GM23338 (cell line): ENCODE measurements around the gene ZNF580. TPM values are rescaled to one million over a fixed set of nuclear protein-coding genes. Genes with fewer than 3 reads are reported as not detected.

Source experiments
- ATAC-seq: fragments of 200-7000 bp; cut with Tn5 transposase; 3 replicates; pipeline ENCODE4 v1.9.1; 2020
- DNase-seq: peaks from one replicate; pipeline ENCODE4 v3.0.0-alpha.2; 2015; ENCODE audit warnings: low spot score
- H2AFZ ChIP-seq: fragments of 200-600 bp; sonication (generic); 2 replicates; pipeline ENCODE4 v1.8.0; 2016; ENCODE audit warnings: antibody characterized with exemption, mild to moderate bottlenecking, moderate library complexity
- H3F3A ChIP-seq: fragments of 200-600 bp; sonication (generic); replicated peaks from 2 replicates; pipeline ENCODE4 v1.8.0; 2017; ENCODE audit warnings: antibody characterized with exemption, mixed run types, low read depth
- H3K27ac ChIP-seq: fragments of 200-600 bp; sonication (generic); 2 replicates; pipeline ENCODE4 v1.6.1; 2016; ENCODE audit warnings: low read depth
- H3K27me3 ChIP-seq: fragments of 200-600 bp; sonication (generic); 2 replicates; pipeline ENCODE4 v1.8.0; 2016; ENCODE audit warnings: mild to moderate bottlenecking, mixed run types, moderate library complexity; ENCODE audit not compliant: insufficient read depth
- H3K36me3 ChIP-seq: fragments of 200-600 bp; sonication (generic); 2 replicates; pipeline ENCODE4 v1.8.0; 2016; ENCODE audit warnings: mild to moderate bottlenecking; ENCODE audit not compliant: insufficient read depth
- H3K4me1 ChIP-seq: fragments of 200-600 bp; sonication (generic); 2 replicates; pipeline ENCODE4 v1.8.0; 2016; ENCODE audit warnings: mild to moderate bottlenecking, moderate library complexity; ENCODE audit not compliant: insufficient read depth
- H3K4me2 ChIP-seq: fragments of 200-600 bp; sonication (generic); 2 replicates; pipeline ENCODE4 v1.7.1; 2017; ENCODE audit warnings: mixed run types
- H3K4me3 ChIP-seq: fragments of 200-600 bp; sonication (generic); 2 replicates; pipeline ENCODE4 v1.6.1; 2016; ENCODE audit warnings: mixed run types
- H3K79me2 ChIP-seq: fragments of 200-600 bp; sonication (generic); replicated peaks from 2 replicates; pipeline ENCODE4 v1.8.0; 2017; ENCODE audit warnings: mild to moderate bottlenecking; ENCODE audit not compliant: insufficient read depth
- H3K9me2 ChIP-seq: fragments of 200-600 bp; sonication (generic); 2 replicates; pipeline ENCODE4 v1.8.0; 2017; ENCODE audit not compliant: insufficient read depth
- H4K20me1 ChIP-seq: fragments of 200-600 bp; sonication (generic); replicated peaks from 2 replicates; pipeline ENCODE4 v1.8.0; 2017; ENCODE audit warnings: mild to moderate bottlenecking; ENCODE audit not compliant: insufficient read depth
- H3K27ac Mint-ChIP-seq: 2 replicates; pipeline ENCODE4 v1.8.0; 2020; ENCODE audit warnings: inconsistent platforms, mild to moderate bottlenecking, moderate library complexity, mixed read lengths
- H3K27me3 Mint-ChIP-seq: 3 replicates; pipeline ENCODE4 v1.8.0; 2022; ENCODE audit warnings: low read depth, mild to moderate bottlenecking, moderate library complexity, mixed read lengths, inconsistent platforms; ENCODE audit not compliant: insufficient read depth, poor library complexity
- H3K36me3 Mint-ChIP-seq: 3 replicates; pipeline ENCODE4 v1.8.0; 2021; ENCODE audit warnings: low read depth, mild to moderate bottlenecking, inconsistent platforms, moderate library complexity, mixed read lengths
- H3K4me1 Mint-ChIP-seq: 3 replicates; pipeline ENCODE4 v1.8.0; 2020; ENCODE audit warnings: mild to moderate bottlenecking, inconsistent platforms, mixed read lengths
- H3K4me3 Mint-ChIP-seq: 3 replicates; pipeline ENCODE4 v1.8.0; 2021; ENCODE audit warnings: moderate library complexity, mild to moderate bottlenecking, inconsistent platforms, mixed read lengths
- H3K9me3 Mint-ChIP-seq: 3 replicates; pipeline ENCODE4 v1.8.0; 2020; ENCODE audit warnings: moderate library complexity, mild to moderate bottlenecking, inconsistent platforms, mixed read lengths
- CREB1 ChIP-seq: fragments of 250-450 bp; sonication (Bioruptor Pico); IDR thresholded peaks from 2 replicates; pipeline ENCODE4 v1.5.0; 2020; ENCODE audit warnings: low read depth, mild to moderate bottlenecking, moderate library complexity
- EZH2 ChIP-seq: fragments of 200-600 bp; sonication (generic); IDR thresholded peaks from one replicate; pipeline ENCODE4 v1.8.0; 2017; ENCODE audit warnings: antibody characterized with exemption, mild to moderate bottlenecking, low read depth; ENCODE audit not compliant: unreplicated experiment
- EZH2phosphoT487 ChIP-seq: fragments of 200-600 bp; sonication (generic); IDR thresholded peaks from one replicate; pipeline ENCODE4 v1.8.1; 2018; ENCODE audit warnings: antibody characterized with exemption; ENCODE audit not compliant: unreplicated experiment
- POLR2AphosphoS5 ChIP-seq: IDR thresholded peaks from 2 replicates; pipeline ENCODE4 v1.6.1; 2016; ENCODE audit warnings: antibody characterized with exemption, low read depth
- ZNF114 ChIP-seq: fragments of 250-450 bp; sonication (Bioruptor Pico); IDR thresholded peaks from 2 replicates; pipeline ENCODE4 v1.5.0; 2020; ENCODE audit warnings: mild to moderate bottlenecking, moderate library complexity
- polyA plus RNA-seq: library from polyadenylated mRNA; unstranded; fragments of >200 nt; fragmentation: Nextera tagmentation; extraction: Ambion mirVana; gene quantifications from 2 replicates; pipeline ENCODE4 v1.2.1, GENCODE V29; 2016
- total RNA-seq: library from RNA; depleted of rRNA; stranded (reverse); fragments of >200 nt; shearing (Covaris generic); gene quantifications from 2 replicates; pipeline ENCODE4 v1.2.3, GENCODE V29; 2014
- TF ChIP-seq, protein P1 (sequence below): fragments of 250-450 bp; sonication (Bioruptor Pico); IDR thresholded peaks from 2 replicates; pipeline ENCODE4 v1.5.0; 2020; ENCODE audit warnings: mild to moderate bottlenecking, moderate library complexity
- TF ChIP-seq, protein P2 (sequence below): IDR thresholded peaks from one replicate; pipeline ENCODE4 v1.6.1; 2018; ENCODE audit warnings: antibody characterized with exemption; ENCODE audit not compliant: unreplicated experiment
- TF ChIP-seq, protein P3 (sequence below), 2 experiments: fragments of 200-600 bp in 1 of 2; sonication (generic) in 1 of 2; conservative IDR thresholded peaks; 2 replicates each; pipeline versions ENCODE4 v1.5.1 to v1.6.1; 2016 to 2017; ENCODE audit warnings: antibody characterized with exemption in 2 of 2, low read depth in 2 of 2, mild to moderate bottlenecking in 2 of 2, moderate library complexity in 1 of 2

Gene ZNF580
- total and polyA plus RNA-seq, 2 experiments from 2014 or later: 18.7 to 23.6 TPM

- TF ChIP-seq, protein P1, sequence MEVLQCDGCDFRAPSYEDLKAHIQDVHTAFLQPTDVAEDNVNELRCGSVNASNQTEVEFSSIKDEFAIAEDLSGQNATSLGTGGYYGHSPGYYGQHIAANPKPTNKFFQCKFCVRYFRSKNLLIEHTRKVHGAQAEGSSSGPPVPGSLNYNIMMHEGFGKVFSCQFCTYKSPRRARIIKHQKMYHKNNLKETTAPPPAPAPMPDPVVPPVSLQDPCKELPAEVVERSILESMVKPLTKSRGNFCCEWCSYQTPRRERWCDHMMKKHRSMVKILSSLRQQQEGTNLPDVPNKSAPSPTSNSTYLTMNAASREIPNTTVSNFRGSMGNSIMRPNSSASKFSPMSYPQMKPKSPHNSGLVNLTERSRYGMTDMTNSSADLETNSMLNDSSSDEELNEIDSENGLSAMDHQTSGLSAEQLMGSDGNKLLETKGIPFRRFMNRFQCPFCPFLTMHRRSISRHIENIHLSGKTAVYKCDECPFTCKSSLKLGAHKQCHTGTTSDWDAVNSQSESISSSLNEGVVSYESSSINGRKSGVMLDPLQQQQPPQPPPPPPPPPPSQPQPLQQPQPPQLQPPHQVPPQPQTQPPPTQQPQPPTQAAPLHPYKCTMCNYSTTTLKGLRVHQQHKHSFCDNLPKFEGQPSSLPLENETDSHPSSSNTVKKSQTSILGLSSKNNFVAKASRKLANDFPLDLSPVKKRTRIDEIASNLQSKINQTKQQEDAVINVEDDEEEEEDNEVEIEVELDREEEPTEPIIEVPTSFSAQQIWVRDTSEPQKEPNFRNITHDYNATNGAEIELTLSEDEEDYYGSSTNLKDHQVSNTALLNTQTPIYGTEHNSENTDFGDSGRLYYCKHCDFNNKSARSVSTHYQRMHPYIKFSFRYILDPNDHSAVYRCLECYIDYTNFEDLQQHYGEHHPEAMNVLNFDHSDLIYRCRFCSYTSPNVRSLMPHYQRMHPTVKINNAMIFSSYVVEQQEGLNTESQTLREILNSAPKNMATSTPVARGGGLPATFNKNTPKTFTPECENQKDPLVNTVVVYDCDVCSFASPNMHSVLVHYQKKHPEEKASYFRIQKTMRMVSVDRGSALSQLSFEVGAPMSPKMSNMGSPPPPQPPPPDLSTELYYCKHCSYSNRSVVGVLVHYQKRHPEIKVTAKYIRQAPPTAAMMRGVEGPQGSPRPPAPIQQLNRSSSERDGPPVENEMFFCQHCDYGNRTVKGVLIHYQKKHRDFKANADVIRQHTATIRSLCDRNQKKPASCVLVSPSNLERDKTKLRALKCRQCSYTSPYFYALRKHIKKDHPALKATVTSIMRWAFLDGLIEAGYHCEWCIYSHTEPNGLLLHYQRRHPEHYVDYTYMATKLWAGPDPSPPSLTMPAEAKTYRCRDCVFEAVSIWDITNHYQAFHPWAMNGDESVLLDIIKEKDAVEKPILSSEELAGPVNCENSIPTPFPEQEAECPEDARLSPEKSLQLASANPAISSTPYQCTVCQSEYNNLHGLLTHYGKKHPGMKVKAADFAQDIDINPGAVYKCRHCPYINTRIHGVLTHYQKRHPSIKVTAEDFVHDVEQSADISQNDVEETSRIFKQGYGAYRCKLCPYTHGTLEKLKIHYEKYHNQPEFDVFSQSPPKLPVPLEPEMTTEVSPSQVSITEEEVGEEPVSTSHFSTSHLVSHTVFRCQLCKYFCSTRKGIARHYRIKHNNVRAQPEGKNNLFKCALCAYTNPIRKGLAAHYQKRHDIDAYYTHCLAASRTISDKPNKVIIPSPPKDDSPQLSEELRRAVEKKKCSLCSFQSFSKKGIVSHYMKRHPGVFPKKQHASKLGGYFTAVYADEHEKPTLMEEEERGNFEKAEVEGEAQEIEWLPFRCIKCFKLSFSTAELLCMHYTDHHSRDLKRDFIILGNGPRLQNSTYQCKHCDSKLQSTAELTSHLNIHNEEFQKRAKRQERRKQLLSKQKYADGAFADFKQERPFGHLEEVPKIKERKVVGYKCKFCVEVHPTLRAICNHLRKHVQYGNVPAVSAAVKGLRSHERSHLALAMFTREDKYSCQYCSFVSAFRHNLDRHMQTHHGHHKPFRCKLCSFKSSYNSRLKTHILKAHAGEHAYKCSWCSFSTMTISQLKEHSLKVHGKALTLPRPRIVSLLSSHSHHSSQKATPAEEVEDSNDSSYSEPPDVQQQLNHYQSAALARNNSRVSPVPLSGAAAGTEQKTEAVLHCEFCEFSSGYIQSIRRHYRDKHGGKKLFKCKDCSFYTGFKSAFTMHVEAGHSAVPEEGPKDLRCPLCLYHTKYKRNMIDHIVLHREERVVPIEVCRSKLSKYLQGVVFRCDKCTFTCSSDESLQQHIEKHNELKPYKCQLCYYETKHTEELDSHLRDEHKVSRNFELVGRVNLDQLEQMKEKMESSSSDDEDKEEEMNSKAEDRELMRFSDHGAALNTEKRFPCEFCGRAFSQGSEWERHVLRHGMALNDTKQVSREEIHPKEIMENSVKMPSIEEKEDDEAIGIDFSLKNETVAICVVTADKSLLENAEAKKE (CRISPR knock-in tag): no peak
- no peak for TF ChIP-seq EZH2phosphoT487
Observed at GRCh38 chr19:55609326-55609725, 31.5 kb upstream of the ZNF580 start (continued).

- Histone ChIP-seq H3K27me3 (no peaks in the 10 kb centered on the region), H2AFZ (no peak overlapping the region), H4K20me1 (peaks cover 33% of the 10 kb centered on the region), H3K4me3 (no peak overlapping the region), H3K4me1 (peaks cover 3% of the 10 kb centered on the region), H3K4me2 (no peak overlapping the region), H3K79me2 (peaks cover 16% of the 10 kb centered on the region), H3K9me2 (no peaks in the 10 kb centered on the region), H3F3A (peaks cover 8% of the 10 kb centered on the region), H3K36me3 (peaks cover 5% of the 10 kb centered on the region; the same call in 1 of the 2 replicates), H3K27ac (no peak overlapping the region)
- Mint-ChIP-seq H3K36me3 (peaks cover 36% of the 10 kb centered on the region), H3K27ac (no peak overlapping the region), H3K27me3 (peaks cover 16% of the 10 kb centered on the region), H3K4me1 (peaks cover 12% of the 10 kb centered on the region), H3K9me3 (no peaks in the 10 kb centered on the region; the same call in 2 of the 3 replicates), H3K4me3 (no peak overlapping the region)
- DNase-seq (no peak), ATAC-seq (no peak)
- TF ChIP-seq CREB1 (CRISPR knock-in tag) (no peak), ZNF114 (CRISPR knock-in tag) (no peak), POLR2AphosphoS5 (no peak), EZH2 (no peak)
- TF ChIP-seq, protein P2, sequence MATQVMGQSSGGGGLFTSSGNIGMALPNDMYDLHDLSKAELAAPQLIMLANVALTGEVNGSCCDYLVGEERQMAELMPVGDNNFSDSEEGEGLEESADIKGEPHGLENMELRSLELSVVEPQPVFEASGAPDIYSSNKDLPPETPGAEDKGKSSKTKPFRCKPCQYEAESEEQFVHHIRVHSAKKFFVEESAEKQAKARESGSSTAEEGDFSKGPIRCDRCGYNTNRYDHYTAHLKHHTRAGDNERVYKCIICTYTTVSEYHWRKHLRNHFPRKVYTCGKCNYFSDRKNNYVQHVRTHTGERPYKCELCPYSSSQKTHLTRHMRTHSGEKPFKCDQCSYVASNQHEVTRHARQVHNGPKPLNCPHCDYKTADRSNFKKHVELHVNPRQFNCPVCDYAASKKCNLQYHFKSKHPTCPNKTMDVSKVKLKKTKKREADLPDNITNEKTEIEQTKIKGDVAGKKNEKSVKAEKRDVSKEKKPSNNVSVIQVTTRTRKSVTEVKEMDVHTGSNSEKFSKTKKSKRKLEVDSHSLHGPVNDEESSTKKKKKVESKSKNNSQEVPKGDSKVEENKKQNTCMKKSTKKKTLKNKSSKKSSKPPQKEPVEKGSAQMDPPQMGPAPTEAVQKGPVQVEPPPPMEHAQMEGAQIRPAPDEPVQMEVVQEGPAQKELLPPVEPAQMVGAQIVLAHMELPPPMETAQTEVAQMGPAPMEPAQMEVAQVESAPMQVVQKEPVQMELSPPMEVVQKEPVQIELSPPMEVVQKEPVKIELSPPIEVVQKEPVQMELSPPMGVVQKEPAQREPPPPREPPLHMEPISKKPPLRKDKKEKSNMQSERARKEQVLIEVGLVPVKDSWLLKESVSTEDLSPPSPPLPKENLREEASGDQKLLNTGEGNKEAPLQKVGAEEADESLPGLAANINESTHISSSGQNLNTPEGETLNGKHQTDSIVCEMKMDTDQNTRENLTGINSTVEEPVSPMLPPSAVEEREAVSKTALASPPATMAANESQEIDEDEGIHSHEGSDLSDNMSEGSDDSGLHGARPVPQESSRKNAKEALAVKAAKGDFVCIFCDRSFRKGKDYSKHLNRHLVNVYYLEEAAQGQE: no peak
- TF ChIP-seq, protein P3, sequence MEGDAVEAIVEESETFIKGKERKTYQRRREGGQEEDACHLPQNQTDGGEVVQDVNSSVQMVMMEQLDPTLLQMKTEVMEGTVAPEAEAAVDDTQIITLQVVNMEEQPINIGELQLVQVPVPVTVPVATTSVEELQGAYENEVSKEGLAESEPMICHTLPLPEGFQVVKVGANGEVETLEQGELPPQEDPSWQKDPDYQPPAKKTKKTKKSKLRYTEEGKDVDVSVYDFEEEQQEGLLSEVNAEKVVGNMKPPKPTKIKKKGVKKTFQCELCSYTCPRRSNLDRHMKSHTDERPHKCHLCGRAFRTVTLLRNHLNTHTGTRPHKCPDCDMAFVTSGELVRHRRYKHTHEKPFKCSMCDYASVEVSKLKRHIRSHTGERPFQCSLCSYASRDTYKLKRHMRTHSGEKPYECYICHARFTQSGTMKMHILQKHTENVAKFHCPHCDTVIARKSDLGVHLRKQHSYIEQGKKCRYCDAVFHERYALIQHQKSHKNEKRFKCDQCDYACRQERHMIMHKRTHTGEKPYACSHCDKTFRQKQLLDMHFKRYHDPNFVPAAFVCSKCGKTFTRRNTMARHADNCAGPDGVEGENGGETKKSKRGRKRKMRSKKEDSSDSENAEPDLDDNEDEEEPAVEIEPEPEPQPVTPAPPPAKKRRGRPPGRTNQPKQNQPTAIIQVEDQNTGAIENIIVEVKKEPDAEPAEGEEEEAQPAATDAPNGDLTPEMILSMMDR (conservative IDR thresholded peaks at IDR 0.05; ENCODE audit: low read depth in 2 of 2): no peak
Observed at GRCh38 chr19:55611300-55611982, 29.4 kb upstream of the ZNF580 start.
